GM18867 (cell line): ENCODE results near the gene TM6SF1.
A peak's percentile ranks its signal among the peaks of the same experiment; 100 is the strongest.
"Not testable (repeated sequence)": the region's sequence is repeated elsewhere in the genome, so short reads cannot be mapped to it uniquely, and the experiment has no call there.

Experiments
- ATAC-seq: cut with Tn5 transposase; IDR thresholded peaks from one replicate; pipeline ENCODE4 v1.9.1; 2021; ENCODE audit warnings: mild to moderate bottlenecking, moderate library complexity; ENCODE audit not compliant: unreplicated experiment

Gene TM6SF1

DNA sequence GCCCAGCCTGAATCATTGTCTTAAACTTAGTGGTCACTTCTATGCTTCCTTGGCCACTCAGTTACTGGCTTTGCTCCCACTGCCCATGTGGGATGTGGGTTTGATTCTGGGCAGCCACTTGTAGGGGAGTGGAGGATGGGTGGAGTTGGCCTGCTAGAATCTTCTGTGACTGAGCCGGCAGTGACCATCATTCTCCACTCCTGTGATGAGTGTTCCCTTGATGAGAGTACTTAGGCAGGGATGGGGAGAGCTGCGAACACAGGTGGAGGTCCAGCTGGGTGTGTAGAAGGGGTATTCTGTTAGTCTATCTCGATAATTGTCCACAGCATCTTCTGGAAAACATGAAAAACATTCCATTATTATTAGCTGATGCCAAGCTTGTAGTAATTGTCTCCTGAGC lies 8.0 kb downstream of the TM6SF1 start:
- no peak for ATAC-seq

- ATAC-seq = peak; percentile 70
These were observed 8.6 kb downstream of the TM6SF1 start for GRCh38 chr15:83115831-83116565.

DNA sequence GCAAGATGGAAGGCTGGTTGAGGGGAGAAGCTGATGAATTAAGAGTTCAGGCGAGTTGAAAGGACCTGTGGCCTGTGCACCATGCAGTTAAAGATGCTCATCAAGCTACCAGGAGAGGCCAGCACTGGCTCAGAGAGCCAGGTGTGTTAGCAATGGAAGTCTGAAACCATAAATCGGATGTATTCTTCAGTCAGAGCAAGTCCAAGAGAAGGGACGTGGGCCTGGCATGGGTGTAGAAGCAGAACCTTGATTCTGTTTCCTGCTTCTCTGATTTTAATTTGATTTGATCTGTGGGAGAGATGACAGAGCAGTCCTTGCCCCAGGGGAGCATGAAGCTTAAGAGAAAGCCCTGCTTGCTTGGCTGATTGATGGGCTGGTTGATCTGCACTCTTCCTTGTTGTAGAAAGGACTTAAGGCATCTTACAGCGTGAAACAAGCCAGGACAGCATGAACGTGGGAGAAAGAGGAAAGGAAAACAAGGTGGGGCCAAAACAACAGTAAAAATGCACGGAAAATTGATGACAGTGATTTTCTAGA lies 10.9 kb downstream of the TM6SF1 start:
- ATAC-seq = no peak

DNA sequence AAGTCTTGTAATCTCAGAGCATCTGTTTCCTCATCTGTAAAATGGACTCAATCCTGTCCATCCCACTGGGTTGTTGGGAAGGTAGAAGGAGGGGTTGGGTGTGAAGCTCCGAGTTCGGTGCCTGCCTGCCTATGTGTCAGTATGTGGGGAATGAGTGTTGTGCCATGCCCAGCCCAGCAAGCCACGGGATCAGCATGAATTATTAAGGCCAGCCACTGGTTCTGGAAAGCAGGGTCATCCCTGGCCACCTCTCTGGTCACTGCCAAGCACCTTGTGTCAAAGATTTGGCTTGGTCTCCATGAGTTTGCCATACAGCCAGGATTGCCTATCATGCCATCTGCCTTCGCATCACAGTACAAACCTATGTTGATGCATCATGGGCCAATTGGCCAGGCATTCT lies 11.5 kb downstream of the TM6SF1 start:
- no peak for ATAC-seq

GRCh38 chr15:83119968-83120581 lies 12.6 kb downstream of the TM6SF1 start:
- ATAC-seq = no peak

- ATAC-seq = no peak
These were observed 16.1 kb downstream of the TM6SF1 start for GRCh38 chr15:83123529-83123928.

GRCh38 chr15:83127547-83128150 lies 20.2 kb downstream of the TM6SF1 start:
- no peak for ATAC-seq

DNA sequence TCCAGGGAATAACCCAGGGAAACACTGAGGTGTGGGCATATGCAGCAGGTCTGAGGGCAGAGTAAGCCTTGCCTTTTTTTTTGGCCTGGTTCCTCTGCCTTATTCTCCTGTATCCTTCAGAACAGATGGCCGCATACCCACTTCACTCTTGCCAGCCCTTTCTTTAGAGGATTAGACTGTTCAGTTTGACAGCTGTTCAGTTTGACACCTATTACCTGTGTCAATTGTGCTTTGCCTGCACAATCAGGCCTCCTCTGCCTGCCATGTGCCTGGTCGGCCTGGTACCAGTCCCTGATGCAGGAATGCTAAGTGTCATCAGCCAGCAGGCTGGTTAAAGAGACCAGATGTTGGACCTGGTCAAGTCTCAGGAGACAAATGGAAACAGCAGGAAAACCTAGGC lies 22.3 kb downstream of the TM6SF1 start:
- no peak for ATAC-seq

DNA sequence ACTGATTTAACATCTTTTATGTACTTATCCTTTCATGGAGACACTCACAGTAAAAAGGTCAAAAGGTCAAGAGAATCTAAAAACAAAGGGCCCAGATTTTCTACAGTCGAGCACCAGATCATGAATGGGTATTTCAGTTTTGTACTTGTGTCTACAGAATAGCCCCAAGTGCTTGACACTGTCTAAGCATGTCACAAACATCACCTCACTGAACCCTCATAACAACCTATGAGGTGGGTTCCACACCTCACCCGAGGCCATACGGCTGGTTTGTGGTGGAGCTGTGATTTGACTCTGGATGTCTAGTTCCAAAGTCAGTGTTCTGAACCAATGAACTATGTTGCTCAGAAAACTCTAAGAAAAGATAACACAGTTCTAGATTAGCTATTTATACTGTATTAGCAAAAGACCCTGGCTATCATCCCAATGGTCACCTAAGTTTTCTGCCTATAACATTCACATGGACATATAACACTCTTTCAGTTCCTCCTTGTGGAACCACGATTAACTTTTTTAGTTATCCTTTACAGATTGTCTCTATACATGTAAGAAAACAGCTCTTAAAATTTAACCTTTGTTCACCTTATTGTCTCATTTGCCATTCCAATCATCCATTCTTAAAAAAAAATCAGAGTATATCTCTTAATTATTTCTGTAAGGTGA lies 25.5 kb downstream of the TM6SF1 start:
- ATAC-seq = no peak

DNA sequence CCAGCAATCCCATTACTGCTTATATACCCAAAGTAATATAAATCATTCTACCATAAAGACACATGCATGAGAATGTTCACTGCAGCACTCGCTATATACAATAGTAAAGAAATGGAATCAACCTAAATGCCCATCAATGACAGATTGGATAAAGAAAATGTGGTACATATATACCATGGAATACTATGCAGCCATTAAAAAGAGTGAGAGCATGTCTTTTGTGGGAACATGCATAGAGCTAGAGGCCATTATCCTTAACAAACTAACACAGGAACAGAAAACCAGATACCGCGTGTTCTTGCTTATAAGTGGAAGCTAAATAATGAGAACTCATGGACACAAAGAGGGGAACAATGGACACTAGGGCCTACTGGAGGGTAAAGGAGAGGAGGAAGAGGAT lies 34.7 kb downstream of the TM6SF1 start:
- ATAC-seq = not testable (repeated sequence)

GRCh38 chr15:83144771-83145170 lies 37.3 kb downstream of the TM6SF1 start:
- no peak for ATAC-seq

DNA sequence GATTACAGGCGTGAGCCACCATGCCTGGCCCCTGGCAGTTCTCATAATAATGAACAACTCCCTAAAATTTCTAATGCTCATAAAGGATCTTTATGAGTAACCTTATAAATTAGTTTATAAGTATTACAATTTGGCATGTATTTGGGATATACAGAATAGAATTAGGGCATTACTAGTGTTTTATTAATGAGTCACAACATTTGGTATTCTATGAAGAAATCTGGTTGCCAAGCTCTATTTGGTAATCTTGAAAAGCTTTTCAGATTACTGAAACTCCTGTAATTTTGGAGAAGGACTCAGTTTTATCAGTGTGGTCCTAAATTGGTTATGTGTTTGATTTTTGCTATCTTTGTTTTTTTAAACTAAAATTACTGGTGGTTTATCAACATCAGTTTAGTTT lies 45.8 kb downstream of the TM6SF1 start:
- ATAC-seq = no peak

- ATAC-seq = no peak
These were observed 48.5 kb downstream of the TM6SF1 start for GRCh38 chr15:83155942-83156341.

DNA sequence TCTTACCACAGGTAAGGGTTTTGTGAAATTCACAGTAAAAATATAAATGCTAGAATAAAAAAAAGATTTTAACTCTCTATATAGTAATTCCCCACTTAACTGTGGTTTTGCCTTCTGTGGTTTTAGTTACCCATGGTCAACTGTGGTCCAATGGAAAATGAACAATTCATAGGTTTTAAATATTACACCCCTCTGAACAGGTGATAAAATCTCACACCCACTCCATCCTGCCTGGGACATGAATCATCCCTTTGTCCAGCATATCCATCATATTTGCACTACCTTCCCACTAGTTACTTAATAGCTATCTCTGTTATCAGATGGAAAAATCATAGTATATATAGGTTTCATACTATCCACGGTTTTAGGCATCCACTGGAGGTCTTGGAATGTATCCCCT lies 50.9 kb downstream of the TM6SF1 start:
- ATAC-seq = no peak

GRCh38 chr15:83160741-83161140 lies 53.3 kb downstream of the TM6SF1 start:
- ATAC-seq = no peak

DNA sequence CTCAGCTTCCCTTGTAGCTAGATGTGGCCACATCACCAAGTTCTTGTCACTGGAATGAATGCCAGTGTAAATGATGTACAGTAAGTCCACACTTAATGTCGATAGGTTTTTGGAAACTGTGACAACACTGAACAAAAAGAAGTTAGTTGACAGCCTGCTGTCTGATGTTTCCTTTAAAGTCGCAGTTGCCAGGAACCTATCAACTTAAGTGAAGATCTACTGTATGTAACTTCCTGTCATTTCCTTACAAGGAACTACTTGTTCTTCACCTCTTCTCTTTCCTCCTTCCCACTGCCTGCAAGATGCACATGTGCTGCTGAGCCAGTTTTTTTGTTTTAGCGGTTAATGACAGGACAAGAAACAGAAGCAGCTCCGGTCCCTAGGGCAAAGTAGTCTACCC lies 55.6 kb downstream of the TM6SF1 start:
- ATAC-seq = no peak

GRCh38 chr15:83164111-83164770 lies 56.8 kb downstream of the TM6SF1 start:
- no peak for ATAC-seq

DNA sequence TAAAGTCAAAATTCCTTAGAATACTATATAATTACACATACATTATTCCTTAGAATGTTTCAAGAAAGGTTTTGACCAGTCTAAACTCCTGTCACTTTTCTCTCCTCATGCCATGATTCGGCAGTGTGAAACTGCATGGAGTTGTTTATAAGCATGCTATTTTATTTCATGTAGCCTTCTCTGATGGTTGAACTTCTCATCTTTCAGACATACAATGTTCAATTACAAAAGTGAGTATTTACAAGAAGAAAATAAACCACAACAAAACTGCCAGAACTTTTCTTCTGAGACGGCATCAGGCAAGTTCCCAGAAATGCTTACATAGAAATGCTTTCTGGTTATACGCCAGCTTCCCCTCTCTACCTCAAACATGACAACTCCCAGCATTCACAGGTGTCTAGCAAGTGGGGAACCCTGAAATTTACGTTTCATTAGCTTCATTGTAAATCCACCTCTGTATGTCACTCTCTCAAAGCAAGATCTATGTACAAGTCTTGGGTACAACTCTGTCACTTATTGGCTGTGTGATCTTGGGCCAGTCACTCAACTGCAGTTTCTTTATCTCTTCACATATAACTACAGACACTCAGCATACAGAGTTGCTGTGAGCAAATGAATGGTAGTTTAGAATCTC lies 57.4 kb downstream of the TM6SF1 start:
- ATAC-seq = no peak

- ATAC-seq = no peak
These were observed 58.8 kb downstream of the TM6SF1 start for GRCh38 chr15:83166218-83166617.

- no peak for ATAC-seq
These were observed 59.4 kb downstream of the TM6SF1 start for GRCh38 chr15:83166830-83167229.

DNA sequence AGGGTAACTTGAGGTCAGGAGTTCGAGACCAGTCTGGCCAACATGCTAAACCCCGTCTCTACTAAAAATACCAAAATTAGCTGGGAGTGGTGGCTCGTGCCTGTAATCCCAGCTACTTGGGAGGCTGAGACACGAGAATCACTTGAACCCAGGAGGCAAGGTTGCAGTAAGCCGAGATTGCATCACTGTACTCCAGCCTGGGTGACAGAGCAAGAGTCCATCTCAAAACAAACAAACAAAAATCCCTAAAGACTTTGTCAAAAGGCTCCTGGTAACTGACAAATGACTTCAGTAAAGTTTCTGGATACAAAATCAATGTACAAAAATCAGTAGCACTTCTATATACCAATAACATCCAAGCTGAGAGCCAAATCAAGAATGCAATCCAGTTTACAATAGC lies 62.1 kb downstream of the TM6SF1 start:
- not testable (repeated sequence) for ATAC-seq
